Fibroblast of lung (primary cell): Measurements from ENCODE around the gene PKDCC.

ENCODE experiments used
- EZH2 ChIP-seq: IDR thresholded peaks from 2 replicates; pipeline ENCODE4 v1.5.1; 2012; ENCODE audit warnings: low read length, control low read depth, mild to moderate bottlenecking; ENCODE audit errors: missing control alignments
- TF ChIP-seq, protein P1 (sequence below), 2 donors: IDR thresholded peaks in 1 of 2; conservative IDR thresholded peaks in 1 of 2; 1 replicate in 1 of 2; 2 replicates in 1 of 2; pipeline ENCODE4 v1.5.1; 2011 to 2012; ENCODE audit warnings: low read length in 2 of 2, control low read depth in 1 of 2, inconsistent platforms in 1 of 2, low read depth in 1 of 2, mild to moderate bottlenecking in 1 of 2

- TF ChIP-seq, protein P1, sequence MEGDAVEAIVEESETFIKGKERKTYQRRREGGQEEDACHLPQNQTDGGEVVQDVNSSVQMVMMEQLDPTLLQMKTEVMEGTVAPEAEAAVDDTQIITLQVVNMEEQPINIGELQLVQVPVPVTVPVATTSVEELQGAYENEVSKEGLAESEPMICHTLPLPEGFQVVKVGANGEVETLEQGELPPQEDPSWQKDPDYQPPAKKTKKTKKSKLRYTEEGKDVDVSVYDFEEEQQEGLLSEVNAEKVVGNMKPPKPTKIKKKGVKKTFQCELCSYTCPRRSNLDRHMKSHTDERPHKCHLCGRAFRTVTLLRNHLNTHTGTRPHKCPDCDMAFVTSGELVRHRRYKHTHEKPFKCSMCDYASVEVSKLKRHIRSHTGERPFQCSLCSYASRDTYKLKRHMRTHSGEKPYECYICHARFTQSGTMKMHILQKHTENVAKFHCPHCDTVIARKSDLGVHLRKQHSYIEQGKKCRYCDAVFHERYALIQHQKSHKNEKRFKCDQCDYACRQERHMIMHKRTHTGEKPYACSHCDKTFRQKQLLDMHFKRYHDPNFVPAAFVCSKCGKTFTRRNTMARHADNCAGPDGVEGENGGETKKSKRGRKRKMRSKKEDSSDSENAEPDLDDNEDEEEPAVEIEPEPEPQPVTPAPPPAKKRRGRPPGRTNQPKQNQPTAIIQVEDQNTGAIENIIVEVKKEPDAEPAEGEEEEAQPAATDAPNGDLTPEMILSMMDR (conservative IDR thresholded peaks at IDR 0.05 in 1 of 2, IDR thresholded peaks at IDR 0.05 in 1 of 2; ENCODE audit: low read depth in 1 of 2, low read length in 2 of 2) = no peak
- TF ChIP-seq EZH2 = no peak
These were observed 24.0 kb downstream of the PKDCC start for GRCh38 chr2:42071791-42072190.
